HG02798 (cell line): Measurements from ENCODE around the gene DLX1.

Experiments used
- ATAC-seq: cut with Tn5 transposase; IDR thresholded peaks from one replicate; pipeline ENCODE4 v1.9.1; 2021; ENCODE audit warnings: mild to moderate bottlenecking; ENCODE audit not compliant: unreplicated experiment, poor library complexity

Gene DLX1

GRCh38 chr2:172084645-172085459 is 455 bp upstream of the DLX1 start:
- peak; percentile 95 for ATAC-seq

DNA sequence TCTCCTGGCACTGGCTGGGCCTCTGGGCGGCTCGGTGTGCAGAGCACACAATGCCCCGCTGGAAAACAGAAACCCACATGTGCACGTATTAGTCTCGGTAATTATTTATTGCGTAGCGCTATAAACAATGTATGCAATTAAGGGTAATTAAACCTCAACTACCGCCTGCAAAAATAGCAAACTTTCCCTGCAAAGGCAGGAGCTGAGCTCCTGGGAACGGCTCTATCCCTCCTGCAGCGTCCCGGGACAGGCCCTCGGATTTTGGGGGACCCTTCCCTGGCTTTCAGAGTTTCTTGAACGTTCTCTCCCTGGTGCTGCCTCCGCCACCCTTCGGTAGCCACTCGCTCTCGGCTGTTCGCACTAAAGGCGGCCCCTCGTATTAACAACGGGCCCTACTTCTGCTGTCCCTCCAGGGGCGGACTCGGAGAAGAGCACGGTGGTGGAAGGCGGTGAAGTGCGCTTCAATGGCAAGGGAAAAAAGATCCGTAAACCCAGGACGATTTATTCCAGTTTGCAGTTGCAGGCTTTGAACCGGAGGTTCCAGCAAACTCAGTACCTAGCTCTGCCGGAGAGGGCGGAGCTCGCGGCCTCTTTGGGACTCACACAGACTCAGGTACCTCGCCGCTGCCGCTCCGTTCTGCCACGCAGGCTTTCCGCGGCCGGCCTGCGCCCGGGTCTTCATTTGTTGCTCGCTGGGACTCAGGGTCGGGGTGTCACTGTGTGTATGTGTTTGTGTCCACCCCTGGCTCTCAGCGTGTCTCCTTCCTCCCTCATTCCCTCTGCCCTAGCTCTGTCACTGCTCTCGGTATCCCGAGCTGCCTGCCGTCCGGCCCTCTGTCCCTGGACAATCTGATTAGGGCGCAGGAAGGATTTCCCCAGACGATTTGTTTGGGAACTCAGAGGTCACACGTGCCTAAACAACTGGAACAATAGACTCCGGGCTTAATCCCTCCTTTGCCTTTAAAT is 1.2 kb downstream of the DLX1 start:
- no peak for ATAC-seq

- no peak for ATAC-seq
Observed at GRCh38 chr2:172087207-172087779, 2.0 kb downstream of the DLX1 start.

DNA sequence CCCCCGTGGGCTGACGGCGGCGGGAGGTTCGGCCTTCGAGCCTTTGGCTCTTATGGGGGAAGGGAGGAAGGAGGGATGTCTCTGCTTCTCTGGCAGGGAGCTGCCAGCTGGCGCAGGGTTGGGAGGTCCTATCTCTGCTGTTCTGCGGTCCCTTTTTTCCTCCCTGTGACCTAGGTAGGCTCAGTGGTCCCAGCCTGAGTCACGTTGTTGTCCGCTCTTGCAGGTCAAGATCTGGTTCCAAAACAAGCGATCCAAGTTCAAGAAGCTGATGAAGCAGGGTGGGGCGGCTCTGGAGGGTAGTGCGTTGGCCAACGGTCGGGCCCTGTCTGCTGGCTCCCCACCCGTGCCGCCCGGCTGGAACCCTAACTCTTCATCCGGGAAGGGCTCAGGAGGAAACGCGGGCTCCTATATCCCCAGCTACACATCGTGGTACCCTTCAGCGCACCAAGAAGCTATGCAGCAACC is 2.5 kb downstream of the DLX1 start:
- ATAC-seq, result no peak

- no peak for ATAC-seq
Observed at GRCh38 chr2:172088245-172089004, 3.1 kb downstream of the DLX1 start.

GRCh38 chr2:172089005-172089504 is 3.7 kb downstream of the DLX1 start:
- no peak for ATAC-seq

GRCh38 chr2:172089633-172090032 is 4.3 kb downstream of the DLX1 start:
- no peak for ATAC-seq

DNA sequence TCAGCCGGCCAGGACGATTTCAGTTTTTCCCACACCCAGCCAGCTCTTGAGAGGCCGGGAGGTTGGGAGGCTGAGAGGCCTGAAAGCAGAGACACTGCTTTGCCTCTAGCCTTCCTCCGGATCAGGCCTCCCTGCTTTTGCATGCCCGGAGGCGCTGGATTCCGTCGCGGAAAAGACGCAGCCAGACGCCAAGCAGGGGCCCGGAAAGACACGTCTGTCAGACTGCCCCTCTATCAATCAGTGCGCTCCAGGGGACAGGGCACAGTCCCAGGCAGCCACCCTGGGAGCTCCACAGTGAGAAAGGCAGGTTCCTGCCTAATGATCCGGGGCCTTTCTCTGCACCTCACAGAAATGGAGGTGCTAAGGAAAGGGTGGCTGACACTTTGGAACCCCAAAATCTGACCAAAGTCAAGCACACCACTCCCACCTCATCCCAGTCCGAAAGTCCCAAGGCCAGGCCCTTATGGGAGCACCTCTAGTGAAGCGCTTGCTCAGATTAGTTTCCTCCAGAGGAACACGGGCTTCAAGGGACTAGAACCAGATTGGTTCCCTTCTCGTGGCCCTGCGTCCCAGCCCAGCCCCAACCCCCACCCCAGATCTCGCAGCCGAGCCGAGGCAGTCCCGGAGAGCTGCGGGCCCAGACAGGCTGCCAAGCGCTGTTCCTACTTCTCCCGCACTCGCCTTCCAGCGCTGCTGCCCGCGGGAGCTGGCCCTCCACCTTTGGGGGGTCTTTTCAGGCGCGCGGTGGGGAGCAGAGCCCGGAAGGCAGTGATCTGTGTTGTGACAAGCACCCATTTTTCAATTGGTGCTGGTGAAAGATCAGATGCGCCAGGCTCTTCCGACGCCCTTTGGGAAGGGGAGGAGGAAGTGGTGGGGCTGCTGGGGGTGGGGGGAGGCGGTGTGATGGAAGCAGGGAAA is 5.0 kb downstream of the DLX1 start:
- no peak for ATAC-seq

GRCh38 chr2:172091000-172091641 is 5.8 kb downstream of the DLX1 start:
- no peak for ATAC-seq

GRCh38 chr2:172091761-172092566 is 6.7 kb downstream of the DLX1 start:
- no peak for ATAC-seq

DNA sequence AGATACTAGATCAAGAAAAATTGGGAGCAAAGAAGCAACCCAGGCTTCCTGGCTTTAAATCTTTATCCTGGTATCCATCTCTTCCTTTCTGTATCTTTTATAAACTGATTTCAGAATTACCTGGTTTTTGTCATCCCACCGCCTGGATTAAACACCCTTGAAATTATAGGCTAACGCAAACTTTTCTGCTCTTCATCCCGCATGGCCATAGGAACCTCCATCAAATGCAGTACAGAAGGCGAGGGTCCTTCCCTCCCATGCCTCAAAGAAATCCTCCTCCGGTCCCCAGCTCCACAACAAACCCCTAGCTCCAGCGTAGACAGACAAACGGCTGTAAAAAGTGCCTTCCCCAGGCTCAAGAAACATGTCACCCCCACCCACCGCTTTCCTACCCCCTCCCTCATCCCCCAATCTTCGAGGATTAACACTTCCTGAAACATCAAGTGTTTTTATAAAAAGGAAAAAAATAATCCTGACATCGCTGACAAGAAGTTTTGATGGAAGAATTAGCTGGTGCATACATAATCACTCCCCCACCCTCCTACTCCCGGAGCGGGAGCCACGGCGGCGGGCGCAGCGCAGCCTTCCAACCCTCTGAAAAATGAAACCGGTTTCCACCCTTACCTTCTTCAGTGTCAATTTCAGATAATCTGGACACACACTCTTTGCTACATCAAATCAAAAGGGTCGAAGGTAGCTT is 7.6 kb downstream of the DLX1 start:
- no peak for ATAC-seq

DNA sequence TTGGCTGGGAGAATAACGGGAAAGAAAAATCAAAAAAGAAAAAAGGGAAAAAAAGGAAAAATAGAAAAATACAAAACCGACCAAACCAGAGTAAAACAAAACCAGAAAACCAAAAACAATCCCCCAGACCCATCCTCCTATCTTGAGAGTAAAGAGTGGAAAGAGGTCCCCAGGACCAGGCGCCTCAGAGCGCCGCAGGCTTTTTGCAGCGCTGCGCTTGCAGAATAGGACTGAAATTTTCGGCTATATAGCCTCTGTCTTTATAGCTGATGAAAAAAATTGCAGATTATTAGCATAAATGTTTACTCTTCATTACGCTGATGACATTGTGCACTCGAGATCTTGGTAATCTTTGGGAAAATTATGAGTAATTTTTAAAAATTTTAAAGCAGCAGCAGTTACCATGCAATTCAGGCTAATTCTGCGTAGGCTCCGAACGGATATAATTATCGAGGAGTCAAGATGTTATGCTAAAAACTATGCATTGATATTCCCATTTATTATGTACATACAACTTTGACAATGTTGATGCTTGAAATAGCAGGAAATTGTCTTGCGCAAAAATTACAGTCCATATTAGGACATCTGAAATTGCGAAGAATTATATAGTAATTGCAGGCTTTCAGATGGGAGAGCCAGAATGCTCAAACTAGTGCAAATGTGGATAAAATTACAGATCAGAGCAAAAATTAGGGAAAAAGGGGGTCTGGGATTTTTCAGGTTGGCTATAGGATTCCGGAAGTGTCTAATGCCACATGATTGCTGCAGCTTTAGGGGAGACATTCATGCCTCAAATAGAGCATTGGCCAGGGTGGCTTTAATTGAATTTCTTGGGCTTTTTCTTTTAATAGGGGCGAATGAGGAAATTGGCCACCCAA is 8.3 kb downstream of the DLX1 start:
- no peak for ATAC-seq

DNA sequence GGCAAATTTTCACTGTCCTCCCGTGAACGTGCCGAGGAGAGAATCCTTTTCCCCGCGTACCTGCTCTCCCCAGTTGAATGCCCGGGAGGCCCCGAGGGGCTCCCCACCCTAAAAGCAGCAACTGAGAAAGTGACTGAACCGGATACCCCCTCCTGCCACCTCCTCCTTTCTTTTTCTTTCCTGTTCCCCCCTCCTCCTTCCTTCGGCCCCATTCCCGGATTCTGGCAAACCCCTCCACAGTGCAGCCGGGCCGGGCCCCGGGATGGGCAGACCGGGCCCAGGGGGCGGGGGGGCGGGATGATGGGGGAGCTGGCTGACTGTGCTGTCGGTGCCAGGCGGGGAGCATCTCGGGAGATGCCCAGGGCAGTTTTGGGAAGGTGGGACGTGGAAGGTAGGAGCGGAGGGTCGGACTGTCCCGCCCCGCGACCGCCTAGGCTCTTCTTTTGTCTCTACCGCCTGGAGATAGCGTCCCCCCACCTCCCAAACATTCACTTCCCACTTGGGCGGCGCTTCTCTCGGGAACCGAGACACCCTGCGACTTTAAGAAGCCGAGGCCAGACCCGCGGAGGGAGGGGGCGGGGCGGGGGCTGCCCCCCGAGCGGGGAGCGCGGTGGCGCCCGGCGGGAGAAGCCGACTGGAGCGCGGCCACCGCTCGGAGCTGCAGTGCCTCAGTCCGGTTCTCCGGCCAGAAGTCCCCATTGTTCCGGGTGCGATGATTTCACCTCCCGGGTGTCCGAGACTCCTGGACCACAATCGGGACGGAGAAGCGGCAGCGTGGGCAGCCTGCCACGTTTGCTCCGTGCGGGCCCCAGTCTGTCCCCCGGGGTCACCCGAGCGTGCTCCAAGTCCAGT is 9.2 kb downstream of the DLX1 start:
- ATAC-seq, result no peak

DNA sequence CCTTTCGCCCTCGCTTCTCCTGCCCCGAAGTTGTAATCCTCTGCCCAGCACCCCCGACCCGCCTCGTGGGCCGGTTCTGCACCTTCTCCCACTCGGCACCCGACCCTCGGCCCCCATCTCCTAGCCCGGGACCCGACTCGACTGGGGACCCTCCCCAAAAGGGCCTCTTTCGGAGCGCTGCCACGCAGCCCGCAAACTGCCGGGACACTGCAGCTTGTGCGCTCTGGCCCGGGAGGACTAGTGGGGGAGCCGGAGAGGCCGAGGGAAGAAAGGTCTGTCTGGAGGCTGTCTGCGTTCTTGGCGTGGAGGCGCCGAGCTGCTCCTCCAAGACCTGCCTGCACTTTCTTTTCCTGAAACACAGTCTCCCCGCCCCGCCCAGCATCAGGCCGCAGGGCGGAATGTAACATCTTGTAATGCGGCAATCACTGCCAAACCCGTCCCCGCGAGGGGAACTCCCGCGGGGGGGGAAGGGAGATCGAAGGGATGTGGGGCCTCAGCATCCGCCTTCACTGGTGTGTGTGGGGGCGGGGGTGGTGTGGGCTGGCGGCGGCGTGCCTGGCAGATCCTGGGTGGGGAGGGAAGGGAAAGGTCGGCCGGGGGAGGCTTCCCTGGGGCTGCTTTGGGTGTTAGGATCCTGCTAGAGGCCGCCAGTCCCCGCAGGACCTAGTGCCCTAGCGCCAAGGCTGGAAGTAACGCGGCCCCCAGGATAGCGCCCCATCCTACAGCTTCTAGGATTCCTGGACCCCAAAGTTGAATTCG is 10.0 kb downstream of the DLX1 start:
- ATAC-seq, result no peak
